ENCODE measurements around the gene DGKB. TPM values are rescaled to one million over a fixed set of nuclear protein-coding genes. Genes with fewer than 3 reads are reported as not detected.
A peak's percentile ranks its signal among the peaks of the same experiment; 100 is the strongest.

DGKB gene
- total RNA-seq, 1 donor from 2014 or later: 5.5 TPM

GRCh38 chr7:14590206-14590605, 312.3 kb downstream of the DGKB start:
- Histone ChIP-seq H2AFZ (replicated peaks) (peak overlapping the region; percentile 65), H3K36me3 (no peaks in the 10 kb centered on the region), H3K4me1 (peaks cover 5% of the 10 kb centered on the region), H3F3A (ENCODE audit: low read depth) (no peaks in the 10 kb centered on the region), H3K4me2 (no peak overlapping the region), H3K27ac (no peak overlapping the region), H3K9ac (no peak overlapping the region), H3K4me3 (no peak overlapping the region), H3K9me3 (ENCODE audit: low read depth) (no peaks in the 10 kb centered on the region), H3K79me2 (ENCODE audit: low read depth) (no peaks in the 10 kb centered on the region), H3K27me3 (no peaks in the 10 kb centered on the region), H4K20me1 (ENCODE audit: low read depth) (no peaks in the 10 kb centered on the region)
- no peaks in the 10 kb centered on the region for H3K4me1 Mint-ChIP-seq
- H3K36me3 Mint-ChIP-seq: no peaks in the 10 kb centered on the region
- H3K9me3 Mint-ChIP-seq: peaks cover 7% of the 10 kb centered on the region
- no peak for TF ChIP-seq EZH2phosphoT487 (IDR thresholded peaks at IDR 0.05)
- no peak for TF ChIP-seq EZH2 (IDR thresholded peaks at IDR 0.05)
- TF ChIP-seq CTCF (IDR thresholded peaks at IDR 0.05): no peak
- no peak for DNase-seq (ENCODE audit: low spot score)
- no peaks in the 10 kb centered on the region for H3K27me3 Mint-ChIP-seq (ENCODE audit: insufficient read depth, low read depth)
- H3K4me3 Mint-ChIP-seq: no peak overlapping the region
- no peak overlapping the region for H3K27ac Mint-ChIP-seq

DNA sequence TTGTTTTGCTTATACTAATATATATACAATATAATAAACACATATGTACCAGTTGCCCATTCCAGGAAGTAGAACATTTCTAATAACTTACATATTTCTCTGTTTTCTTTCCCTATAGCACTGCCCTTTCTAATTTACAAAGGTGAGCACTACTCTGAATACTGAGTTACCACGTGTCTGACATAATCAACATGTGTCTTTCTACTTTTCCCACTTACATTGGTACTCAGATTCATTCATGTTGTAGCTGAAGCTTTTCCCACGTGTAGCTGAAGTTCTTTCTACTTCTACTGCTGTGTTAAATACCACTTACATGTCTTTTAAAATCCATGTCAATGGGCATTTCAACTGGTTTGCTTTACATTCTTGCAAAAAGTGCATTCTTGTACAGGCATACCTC, 317.3 kb downstream of the DGKB start:
- Mint-ChIP-seq H3K9me3 (peaks cover 7% of the 10 kb centered on the region), H3K4me1 (peaks cover 4% of the 10 kb centered on the region), H3K4me3 (no peak overlapping the region), H3K36me3 (no peaks in the 10 kb centered on the region), H3K27ac (no peak overlapping the region), H3K27me3 (ENCODE audit: insufficient read depth, low read depth) (no peaks in the 10 kb centered on the region)
- no peak for TF ChIP-seq CTCF (IDR thresholded peaks at IDR 0.05)
- no peak for TF ChIP-seq EZH2 (IDR thresholded peaks at IDR 0.05)
- no peak for TF ChIP-seq EZH2phosphoT487 (IDR thresholded peaks at IDR 0.05)
- Histone ChIP-seq H3K9me3 (ENCODE audit: low read depth) (peaks cover 3% of the 10 kb centered on the region), H3K4me2 (no peak overlapping the region), H3K27ac (no peak overlapping the region), H3K4me1 (no peaks in the 10 kb centered on the region), H4K20me1 (ENCODE audit: low read depth) (no peaks in the 10 kb centered on the region), H3F3A (ENCODE audit: low read depth) (no peaks in the 10 kb centered on the region), H2AFZ (replicated peaks) (no peak overlapping the region), H3K9ac (no peak overlapping the region), H3K36me3 (no peaks in the 10 kb centered on the region), H3K27me3 (no peaks in the 10 kb centered on the region), H3K4me3 (no peak overlapping the region), H3K79me2 (ENCODE audit: low read depth) (no peaks in the 10 kb centered on the region)
- DNase-seq (ENCODE audit: low spot score): no peak

GRCh38 chr7:14583518-14583917, 319.0 kb downstream of the DGKB start:
- TF ChIP-seq CTCF (IDR thresholded peaks at IDR 0.05) (no peak), EZH2phosphoT487 (IDR thresholded peaks at IDR 0.05) (no peak), EZH2 (IDR thresholded peaks at IDR 0.05) (no peak)
- H3K4me2 ChIP-seq: no peak overlapping the region
- H3K9me3 ChIP-seq (ENCODE audit: low read depth): peaks cover 3% of the 10 kb centered on the region
- Mint-ChIP-seq H3K27ac (no peak overlapping the region), H3K4me1 (peaks cover 4% of the 10 kb centered on the region), H3K9me3 (peaks cover 7% of the 10 kb centered on the region), H3K36me3 (no peaks in the 10 kb centered on the region), H3K4me3 (no peak overlapping the region), H3K27me3 (ENCODE audit: insufficient read depth, low read depth) (no peaks in the 10 kb centered on the region)
- DNase-seq (ENCODE audit: low spot score): no peak
- H3K79me2 ChIP-seq (ENCODE audit: low read depth): no peaks in the 10 kb centered on the region
- no peaks in the 10 kb centered on the region for H3K27me3 ChIP-seq
- no peaks in the 10 kb centered on the region for H4K20me1 ChIP-seq (ENCODE audit: low read depth)
- no peaks in the 10 kb centered on the region for H3F3A ChIP-seq (ENCODE audit: low read depth)
- H3K36me3 ChIP-seq: no peaks in the 10 kb centered on the region
- H3K4me3 ChIP-seq: no peak overlapping the region
- H2AFZ ChIP-seq (replicated peaks): no peak overlapping the region
- H3K27ac ChIP-seq: no peak overlapping the region
- H3K9ac ChIP-seq: no peak overlapping the region
- no peaks in the 10 kb centered on the region for H3K4me1 ChIP-seq
